ENCODE measurements around the gene DGLUCY.

- TF ChIP-seq GLIS3 (CRISPR knock-in tag; IDR thresholded peaks at IDR 0.05) (no peak), CSDC2 (CRISPR knock-in tag; IDR thresholded peaks at IDR 0.05) (no peak), ARNTL (CRISPR knock-in tag; IDR thresholded peaks at IDR 0.05; ENCODE audit: borderline replicate concordance, low read depth) (no peak), TSHZ2 (CRISPR knock-in tag; IDR thresholded peaks at IDR 0.05) (no peak), BACH2 (CRISPR knock-in tag; IDR thresholded peaks at IDR 0.05; ENCODE audit: borderline replicate concordance) (no peak), CSRNP3 (CRISPR knock-in tag; IDR thresholded peaks at IDR 0.05) (no peak)
Observed at GRCh38 chr14:91225025-91225424, 111.2 kb downstream of the DGLUCY start.

Measured in SK-N-SH treated with all-trans-retinoic acid at 6 μM for 48 hours (cell line).